Articular chondrocyte of knee joint (primary cell): Measurements from ENCODE around the gene DTYMK. TPM values are rescaled to one million over a fixed set of nuclear protein-coding genes. Genes with fewer than 3 reads are reported as not detected.

Experiments used
- total RNA-seq: library from RNA; depleted of rRNA; stranded (reverse); fragments of >200 nt; gene quantifications from 2 replicates; pipeline ENCODE4 v1.2.3, GENCODE V29; 2012

Gene DTYMK
- total RNA-seq, result 18.3 and 21.0 TPM in 2 replicates

GRCh38 chr2:241686650-241687425 lies at the start of gene DTYMK:
Gene DTYMK, minus strand, starts transcription at chr2:241686815. Its CDS starts 32 bp downstream, at chr2:241686783.

GRCh38 chr2:241734467-241735208 lies 48.0 kb upstream of the DTYMK start, which contains the start of gene D2HGDH:
Gene D2HGDH, plus strand, starts transcription at chr2:241734630. Its CDS starts 595 bp downstream, at chr2:241735225.

GRCh38 chr2:241701399-241702154 lies 15.0 kb upstream of the DTYMK start, which contains the start of gene ING5:
Gene ING5, plus strand, starts transcription at chr2:241702039. Its CDS starts 27 bp downstream, at chr2:241702066.

GRCh38 chr2:241637018-241637794 lies 49.4 kb downstream of the DTYMK start, which contains the start of the genes ATG4B and THAP4:
Gene ATG4B, plus strand, starts transcription at chr2:241637693. Its CDS starts 22 bp downstream, at chr2:241637715.
Gene THAP4, minus strand, starts transcription at chr2:241637158. Its CDS starts 141 bp downstream, at chr2:241637017.

Other genes with a start within 250 kb of the DTYMK start
- gene STK25, start 178.2 kb downstream of the DTYMK start, total RNA-seq, result 127 and 135 TPM in 2 replicates
- 24.3 and 27.2 TPM in 2 replicates for gene BOK, start 128.1 kb downstream of the DTYMK start, total RNA-seq
- gene THAP4, start 49.7 kb downstream of the DTYMK start, total RNA-seq, result 31.9 and 35.3 TPM in 2 replicates
- gene ATG4B, start 49.1 kb downstream of the DTYMK start, total RNA-seq, result 45.7 and 47.6 TPM in 2 replicates
- 11.8 and 13.1 TPM in 2 replicates for gene ING5, start 15.2 kb upstream of the DTYMK start, total RNA-seq
- gene D2HGDH, start 47.8 kb upstream of the DTYMK start, total RNA-seq, result 11.7 and 11.8 TPM in 2 replicates
- gene GAL3ST2, start 90.0 kb upstream of the DTYMK start, total RNA-seq, result 0.26 TPM in 1 of 2 replicates, not detected in the other
- gene NEU4, start 122.4 kb upstream of the DTYMK start, total RNA-seq, result 0.11 TPM in 1 of 2 replicates, not detected in the other
- not detected in 2 replicates for gene PDCD1, start 172.1 kb upstream of the DTYMK start, total RNA-seq
- gene RTP5, start 182.9 kb upstream of the DTYMK start, total RNA-seq, result not detected in 2 replicates